ENCODE data around the gene NME9.

Gene NME9

GRCh38 chr3:138271189-138271794 lies 58.4 kb downstream of the NME9 start:
- DNase-seq, result no peak

DNA sequence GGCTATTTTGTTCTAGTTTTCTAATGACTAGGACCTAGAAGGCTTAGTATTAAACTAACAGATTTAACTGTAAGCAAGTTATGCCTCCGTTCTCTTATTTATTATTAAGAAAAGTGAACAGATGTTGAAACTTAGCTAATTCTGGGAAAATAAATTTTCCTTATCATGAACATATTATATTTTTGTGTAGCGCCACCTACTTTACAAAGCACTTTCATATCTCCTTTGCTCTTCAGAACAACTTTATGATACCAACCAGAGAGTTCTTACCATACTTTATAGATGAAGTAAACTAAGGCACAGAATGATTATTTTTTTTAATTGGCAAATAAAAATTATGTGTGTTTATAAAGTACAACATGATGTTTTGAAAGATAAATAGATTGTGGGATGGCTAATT lies 59.4 kb downstream of the NME9 start:
- DNase-seq, result no peak

- no peak for DNase-seq
Observed at GRCh38 chr3:138267083-138267482, 62.6 kb downstream of the NME9 start.

DNA sequence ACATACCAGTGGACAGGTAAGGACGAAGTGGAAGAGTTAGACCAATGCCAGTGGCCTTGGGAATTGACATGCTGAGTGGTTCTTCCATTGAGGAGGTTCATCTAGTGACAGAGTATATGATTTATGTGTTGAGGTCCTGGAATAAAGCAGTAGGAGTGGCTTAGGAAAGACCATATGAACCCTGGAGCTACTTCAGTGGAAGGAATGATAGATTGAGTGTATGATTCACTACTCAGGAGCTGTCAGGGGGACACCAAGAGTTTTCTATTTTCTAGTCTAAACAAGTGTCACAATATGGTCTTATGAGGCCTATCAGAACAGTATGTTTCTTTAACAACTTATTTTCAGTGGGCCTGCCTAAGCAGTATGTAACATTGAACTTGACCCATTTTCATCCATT lies 63.9 kb downstream of the NME9 start:
- DNase-seq, result no peak

DNA sequence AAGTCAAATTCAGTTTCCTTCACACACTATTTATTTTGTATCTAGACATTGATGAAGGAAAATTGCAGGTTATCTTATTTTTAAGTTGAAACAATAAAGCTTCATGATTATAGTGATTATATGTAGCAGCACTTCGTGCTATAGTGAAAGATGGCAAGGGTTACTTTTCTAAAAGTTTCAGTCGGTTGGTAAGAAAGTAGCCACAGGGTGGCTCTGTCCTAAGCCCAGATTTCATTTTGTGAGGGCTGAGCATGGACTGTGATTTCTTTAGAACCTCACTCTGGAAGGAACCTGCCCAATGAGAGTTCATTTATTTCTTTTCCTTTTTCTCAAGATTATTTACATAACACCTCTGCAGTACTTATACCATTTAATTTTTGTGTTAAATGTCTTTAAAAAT lies 66.5 kb downstream of the NME9 start:
- DNase-seq, result no peak

GRCh38 chr3:138260611-138261010 lies 69.0 kb downstream of the NME9 start:
- DNase-seq, result no peak

- DNase-seq, result no peak
Observed at GRCh38 chr3:138259126-138259525, 70.5 kb downstream of the NME9 start.

GRCh38 chr3:138257986-138258385 lies 71.7 kb downstream of the NME9 start:
- no peak for DNase-seq

DNA sequence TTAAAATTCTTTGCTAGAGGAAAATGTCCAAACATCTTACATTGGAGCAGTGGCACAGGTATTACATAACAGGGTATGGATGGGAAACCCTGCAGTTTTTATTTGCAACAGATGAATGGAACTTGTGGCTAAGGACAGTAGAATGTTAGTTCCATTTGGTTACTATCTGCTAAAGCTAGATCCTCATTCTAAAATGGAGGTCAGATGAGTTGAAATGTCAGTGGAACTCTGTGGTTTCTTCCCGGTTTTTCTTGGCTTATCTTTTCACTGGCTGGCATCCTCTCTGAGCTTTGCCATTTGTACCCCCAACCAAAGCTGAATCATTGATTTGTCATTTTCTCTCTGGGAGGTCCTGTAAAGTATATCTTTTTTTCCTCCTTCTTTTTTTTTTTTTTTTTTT lies 73.6 kb downstream of the NME9 start:
- no peak for DNase-seq

GRCh38 chr3:138254216-138254615 lies 75.4 kb downstream of the NME9 start:
- DNase-seq, result no peak

DNA sequence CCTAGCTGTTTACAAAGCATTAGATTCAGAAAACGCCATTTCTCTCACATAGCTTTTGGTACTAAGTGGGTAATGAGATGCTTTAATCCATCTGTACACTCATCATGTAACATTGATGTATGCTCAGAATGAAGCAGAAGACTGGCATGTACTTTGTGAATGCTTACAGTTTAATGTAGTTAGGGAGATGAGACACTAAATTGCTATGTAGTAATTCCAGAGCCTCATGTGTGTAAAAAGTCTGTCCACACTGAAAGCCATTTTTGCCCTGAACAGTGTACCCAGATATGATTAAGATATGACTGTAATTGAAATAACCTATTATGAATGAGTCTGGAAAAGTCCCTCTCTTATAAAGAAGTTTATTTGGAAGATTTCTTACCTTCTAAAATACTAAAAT lies 76.0 kb downstream of the NME9 start:
- no peak for DNase-seq
